K562 (cell line): ENCODE data around the gene ERVW-1. TPM values are rescaled to one million over a fixed set of nuclear protein-coding genes. Genes with fewer than 3 reads are reported as not detected.

ENCODE experiments used
- ATAC-seq: fragments of 200-7000 bp; cut with Tn5 transposase; 3 replicates; pipeline ENCODE4 v1.9.1; 2020; ENCODE audit warnings: moderate library complexity
- BruUV-seq: library from RNA; stranded (reverse); fragments of 400-500 nt; replicated peaks from 2 replicates; lab custom pipeline; 2021; lab: Mats Ljungman, UMichigan
- CTCF ChIA-PET: fragments of 300-600 bp; formaldehyde crosslinking; extraction: SDS; loops from one replicate; lab custom pipeline; 2021; ENCODE audit warnings: low intra/inter-chr PET ratio; lab: Yijun Ruan, JAX
- POLR2A ChIA-PET: fragments of 300-600, 350-650 bp; sonication (Branson Sonifier 250); formaldehyde crosslinking; extraction: SDS; loops from one replicate; lab custom pipeline; 2021; ENCODE audit warnings: antibody characterized with exemption, inconsistent platforms; lab: Yijun Ruan, JAX
- DNase-seq, 4 experiments: peaks; one replicate each; pipeline versions ENCODE4 v3.0.0 to v3.0.0-alpha.2; 2011 to 2018; ENCODE audit warnings: low spot score in 3 of 4, mixed read lengths in 3 of 4; ENCODE audit errors: extremely low read depth in 1 of 4
- FAIRE-seq: peaks from 2 replicates; lab custom pipeline; 2011; peaks lifted over from hg19 to GRCh38; lab: Jason Lieb, UNC
- H2AFZ ChIP-seq: 2 replicates; pipeline ENCODE4 v1.6.0; 2011; ENCODE audit warnings: low read depth, low read length, control low read depth, inconsistent platforms
- H3K27ac ChIP-seq: fragments of 200-600 bp; 3 replicates; pipeline ENCODE4 v1.8.0; 2011; ENCODE audit warnings: low read depth, mild to moderate bottlenecking, control low read depth, inconsistent platforms, low read length, moderate library complexity, mixed read lengths; ENCODE audit errors: extremely low read depth
- H3K27me3 ChIP-seq, 2 experiments: fragments of 300-600 bp in 1 of 2; 2 replicates in 1 of 2; 3 replicates in 1 of 2; pipeline versions ENCODE4 v1.6.0 to v1.8.0; 2011; ENCODE audit warnings: inconsistent platforms in 2 of 2, low read length in 2 of 2, mild to moderate bottlenecking in 1 of 2, mixed read lengths in 1 of 2, moderate library complexity in 1 of 2; ENCODE audit not compliant: control insufficient read depth in 2 of 2, insufficient read depth in 2 of 2
- H3K36me3 ChIP-seq: fragments of 300-600 bp; 3 replicates; pipeline ENCODE4 v1.8.0; 2011; ENCODE audit warnings: mild to moderate bottlenecking, low read length, inconsistent platforms; ENCODE audit not compliant: control insufficient read depth, insufficient read depth
- H3K4me1 ChIP-seq, 2 experiments: fragments of 200-600 bp in 1 of 2; replicated peaks in 1 of 2; 2 replicates in 1 of 2; 3 replicates in 1 of 2; pipeline versions ENCODE4 v1.5.1 to v1.8.0; 2011; ENCODE audit warnings: inconsistent platforms in 2 of 2, low read length in 2 of 2, mild to moderate bottlenecking in 1 of 2, mixed read lengths in 1 of 2, moderate library complexity in 1 of 2; ENCODE audit not compliant: control insufficient read depth in 2 of 2, insufficient read depth in 2 of 2
- H3K4me2 ChIP-seq: 2 replicates; pipeline ENCODE4 v1.6.1; 2011; ENCODE audit warnings: low read length, control low read depth, inconsistent platforms, mixed read lengths; ENCODE audit not compliant: insufficient read depth
- H3K4me3 ChIP-seq: fragments of 200-600 bp; sonication (generic), shearing (Covaris generic); 2 replicates; pipeline ENCODE4 v1.5.1; 2016; ENCODE audit warnings: control low read depth, inconsistent platforms
- H3K79me2 ChIP-seq: fragments of 200-600 bp; 3 replicates; pipeline ENCODE4 v1.8.0; 2011; ENCODE audit warnings: low read length, inconsistent platforms; ENCODE audit not compliant: control insufficient read depth, insufficient read depth
- H3K9ac ChIP-seq, 2 experiments: 2 replicates each; pipeline versions ENCODE4 v1.6.0 to v1.6.1; 2011; ENCODE audit warnings: low read depth in 2 of 2, low read length in 2 of 2, control low read depth in 1 of 2, inconsistent platforms in 1 of 2, mild to moderate bottlenecking in 1 of 2, mixed read lengths in 1 of 2; ENCODE audit not compliant: insufficient read depth in 1 of 2
- H3K9me1 ChIP-seq: one replicate; pipeline ENCODE4 v1.6.0; 2011; ENCODE audit warnings: inconsistent platforms, mild to moderate bottlenecking, low read length, moderate library complexity; ENCODE audit not compliant: control insufficient read depth, insufficient read depth
- H3K9me3 ChIP-seq: replicated peaks from 2 replicates; pipeline ENCODE4 v1.5.1; 2011; ENCODE audit warnings: low read depth, low read length, inconsistent platforms; ENCODE audit not compliant: control insufficient read depth, insufficient read depth
- H4K20me1 ChIP-seq: replicated peaks from 2 replicates; pipeline ENCODE4 v1.6.1; 2011; ENCODE audit warnings: low read length, inconsistent platforms, mixed read lengths; ENCODE audit not compliant: control insufficient read depth, insufficient read depth
- MEIS2 ChIP-seq: fragments of 450-650 bp; IDR thresholded peaks from 2 replicates; pipeline ENCODE4 v1.6.1; 2014; ENCODE audit warnings: mild to moderate bottlenecking; ENCODE audit not compliant: partially characterized antibody
- NFIC ChIP-seq: fragments of 450-650 bp; IDR thresholded peaks from 2 replicates; pipeline ENCODE4 v1.6.1; 2017; ENCODE audit warnings: mild to moderate bottlenecking, inconsistent platforms
- NFIX ChIP-seq: fragments of 250-450 bp; sonication (Bioruptor Pico); IDR thresholded peaks from 2 replicates; pipeline ENCODE4 v1.4.0; 2020; ENCODE audit warnings: low read depth, mild to moderate bottlenecking, moderate library complexity
- PHF21A ChIP-seq: fragments of 450-650 bp; IDR thresholded peaks from 2 replicates; pipeline ENCODE4 v1.6.1; 2017; ENCODE audit warnings: low read depth, borderline replicate concordance
- ZNF785 ChIP-seq: fragments of 250-450 bp; sonication (Bioruptor Pico); IDR thresholded peaks from 2 replicates; pipeline ENCODE4 v1.4.0; 2020; ENCODE audit warnings: mild to moderate bottlenecking
- WGBS: fragments of 100-300 bp; shearing (Covaris generic); methylation state at CpG from one replicate; pipeline ENCODE4 v1.1.6; 2016; ENCODE audit warnings: low coverage, mixed read lengths; ENCODE audit not compliant: insufficient coverage; ENCODE audit errors: missing lambda C conversion rate; 5-methylcytosine and 5-hydroxymethylcytosine counted together
- in situ Hi-C: fragments of 300-500 bp; cut with MboI; formaldehyde crosslinking; loops from 4 replicates; pipeline ENCODE4 v1.15.0; 2018; ENCODE audit warnings: inconsistent platforms, mixed read lengths
- intact Hi-C: fragments of 100-400 bp; cut with micrococcal nuclease; formaldehyde crosslinking; loops from 2 replicates; pipeline ENCODE4 v1.14.2; 2022
- polyA plus RNA-seq, 8 experiments: library from polyadenylated mRNA; depleted of rRNA in 4 of 8; stranded (reverse) in 5 of 8; unstranded in 3 of 8; fragments of >200 nt; fragmentation: Nextera tagmentation in 2 of 8; fragmentation: Illumina TruSeq in 1 of 8; extraction: Ambion mirVana in 2 of 8; extraction: Trizol in 1 of 8; gene quantifications; 2 replicates each; pipeline versions ENCODE4 v1.2.1 to v1.2.3, GENCODE V29; 2011 to 2014; ENCODE audit warnings: inconsistent platforms in 1 of 8, missing spikeins in 1 of 8
- total RNA-seq, 7 experiments: library from RNA; depleted of rRNA in 6 of 7; stranded (reverse); fragments of >200 nt in 6 of 7; fragmentation: Illumina TruSeq in 2 of 7; extraction: Trizol in 2 of 7; gene quantifications; 2 replicates each; pipeline versions ENCODE4 v1.2.1 to v1.2.3, GENCODE V29; 2011 to 2021; ENCODE audit warnings: low replicate concordance in 1 of 7

The ERVW-1 gene
- total and polyA plus RNA-seq, 9 of the 15 experiments (the other 6 are each of a cell fraction or from before 2014, with no cell fraction given) = not detected

- BruUV-seq = no TSS peak
- Histone ChIP-seq H2AFZ (peak overlapping the region; percentile 41), H4K20me1 (no peaks in the 10 kb centered on the region), H3K4me2 (no peak overlapping the region), H3K9me3 (no peaks in the 10 kb centered on the region), H3K4me1 (peaks cover 14 to 20% of the 10 kb centered on the region in 2 experiments), H3K9ac (no peak overlapping the region), H3K27me3 (no peaks in the 10 kb centered on the region), H3K79me2 (no peaks in the 10 kb centered on the region), H3K27ac (no peak overlapping the region), H3K36me3 (no peaks in the 10 kb centered on the region; the same call in 2 of the 3 replicates), H3K9me1 (no peaks in the 10 kb centered on the region), H3K4me3 (no peak overlapping the region)
- 25% methylated on average over 5 of the region's 5 CpGs for WGBS
- FAIRE-seq = no peak
- CTCF ChIA-PET = no interaction called here
- intact Hi-C loops (loop anchor here (5.0 to 10.0 kb wide), 2 partner anchors 290 to 633 kb away; partner anchors contain the start of gene CYP51A1), in situ Hi-C loops (loop anchor here (10.0 kb wide), 1 partner anchor 587 kb away; no protein-coding TSS in a partner anchor)
- TF ChIP-seq ZNF785 (CRISPR knock-in tag) = no peak
- TF ChIP-seq NFIC = peak; percentile 95
- peak; percentile 62 for TF ChIP-seq NFIX (CRISPR knock-in tag)
- TF ChIP-seq PHF21A = no peak
- peak; percentile 22 for TF ChIP-seq MEIS2
- POLR2A ChIA-PET = interaction anchor here (0.9 kb wide), 1 partner anchor 8 kb away, joined by 8 read pairs; no protein-coding TSS in a partner anchor
- DNase-seq = peak in 3 of 4 experiments; percentile 26 to 59 (median 33)
- no peak for ATAC-seq
Observed at GRCh38 chr7:92421676-92422435, 55.9 kb downstream of the ERVW-1 start.

Other genes with a start within 250 kb of the ERVW-1 start
- gene KRIT1, start 232.0 kb downstream of the ERVW-1 start, total RNA-seq (2014; rRNA removed) = 35.1 and 55.9 TPM in 2 replicates
- gene KRIT1, start 232.0 kb downstream of the ERVW-1 start, total RNA-seq (2014; rRNA removed; fragmentation: Illumina TruSeq; extraction: Trizol) = 71.6 and 80.8 TPM in 2 replicates
- 58.3 and 68.1 TPM in 2 replicates for gene KRIT1, start 232.0 kb downstream of the ERVW-1 start, total RNA-seq (2015; rRNA removed; fragmentation: Illumina TruSeq; extraction: Trizol)
- gene KRIT1, start 232.0 kb downstream of the ERVW-1 start, total RNA-seq (2021) = 32.8 and 37.9 TPM in 2 replicates
- gene KRIT1, start 232.0 kb downstream of the ERVW-1 start, polyA plus RNA-seq (2011; rRNA removed) = 65.8 and 81.4 TPM in 2 replicates
- gene KRIT1, start 232.0 kb downstream of the ERVW-1 start, polyA plus RNA-seq (2014; fragmentation: Illumina TruSeq; extraction: Trizol) = 67.4 and 69.1 TPM in 2 replicates
- gene KRIT1, start 232.0 kb downstream of the ERVW-1 start, polyA plus RNA-seq (2014; fragmentation: Nextera tagmentation; extraction: Ambion mirVana) = 10 to 100 TPM; 21.5 to 21.7 TPM
- gene KRIT1, start 232.0 kb downstream of the ERVW-1 start, polyA plus RNA-seq (2014; rRNA removed) = 51.1 and 58.1 TPM in 2 replicates
- 8.7 and 12.9 TPM in 2 replicates for gene ANKIB1, start 232.0 kb downstream of the ERVW-1 start, total RNA-seq (2014; rRNA removed)
- gene ANKIB1, start 232.0 kb downstream of the ERVW-1 start, total RNA-seq (2014; rRNA removed; fragmentation: Illumina TruSeq; extraction: Trizol) = 21.6 and 26.5 TPM in 2 replicates
- 18.8 and 19.0 TPM in 2 replicates for gene ANKIB1, start 232.0 kb downstream of the ERVW-1 start, total RNA-seq (2015; rRNA removed; fragmentation: Illumina TruSeq; extraction: Trizol)
- gene ANKIB1, start 232.0 kb downstream of the ERVW-1 start, total RNA-seq (2021) = 18.9 and 20.0 TPM in 2 replicates
- gene ANKIB1, start 232.0 kb downstream of the ERVW-1 start, polyA plus RNA-seq (2011; rRNA removed) = 19.4 and 25.2 TPM in 2 replicates
- 11.9 and 16.1 TPM in 2 replicates for gene ANKIB1, start 232.0 kb downstream of the ERVW-1 start, polyA plus RNA-seq (2014; fragmentation: Illumina TruSeq; extraction: Trizol)
- gene ANKIB1, start 232.0 kb downstream of the ERVW-1 start, polyA plus RNA-seq (2014; fragmentation: Nextera tagmentation; extraction: Ambion mirVana) = 1 to 10 TPM; 5.9 to 7.4 TPM
- gene ANKIB1, start 232.0 kb downstream of the ERVW-1 start, polyA plus RNA-seq (2014; rRNA removed) = 10.0 and 11.6 TPM in 2 replicates
- gene GATAD1, start 30.5 kb downstream of the ERVW-1 start, total RNA-seq (2014; rRNA removed) = 24.6 and 34.7 TPM in 2 replicates
- 34.3 and 37.4 TPM in 2 replicates for gene GATAD1, start 30.5 kb downstream of the ERVW-1 start, total RNA-seq (2014; rRNA removed; fragmentation: Illumina TruSeq; extraction: Trizol)
- 34.6 and 37.1 TPM in 2 replicates for gene GATAD1, start 30.5 kb downstream of the ERVW-1 start, total RNA-seq (2015; rRNA removed; fragmentation: Illumina TruSeq; extraction: Trizol)
- 25.0 and 27.5 TPM in 2 replicates for gene GATAD1, start 30.5 kb downstream of the ERVW-1 start, total RNA-seq (2021)
- 54.9 and 67.7 TPM in 2 replicates for gene GATAD1, start 30.5 kb downstream of the ERVW-1 start, polyA plus RNA-seq (2011; rRNA removed)
- gene GATAD1, start 30.5 kb downstream of the ERVW-1 start, polyA plus RNA-seq (2014; fragmentation: Illumina TruSeq; extraction: Trizol) = 34.1 and 40.8 TPM in 2 replicates
- gene GATAD1, start 30.5 kb downstream of the ERVW-1 start, polyA plus RNA-seq (2014; fragmentation: Nextera tagmentation; extraction: Ambion mirVana) = 1 to 10 TPM; 9.3 to 9.4 TPM
- 37.2 and 39.2 TPM in 2 replicates for gene GATAD1, start 30.5 kb downstream of the ERVW-1 start, polyA plus RNA-seq (2014; rRNA removed)
- gene PEX1, start 50.6 kb upstream of the ERVW-1 start, total RNA-seq (2014; rRNA removed) = 12.9 and 14.1 TPM in 2 replicates
- gene PEX1, start 50.6 kb upstream of the ERVW-1 start, total RNA-seq (2014; rRNA removed; fragmentation: Illumina TruSeq; extraction: Trizol) = 30.2 TPM in 2 replicates
- 23.6 and 23.7 TPM in 2 replicates for gene PEX1, start 50.6 kb upstream of the ERVW-1 start, total RNA-seq (2015; rRNA removed; fragmentation: Illumina TruSeq; extraction: Trizol)
- 15.6 and 20.0 TPM in 2 replicates for gene PEX1, start 50.6 kb upstream of the ERVW-1 start, total RNA-seq (2021)
- gene PEX1, start 50.6 kb upstream of the ERVW-1 start, polyA plus RNA-seq (2011; rRNA removed) = 23.1 and 32.2 TPM in 2 replicates
- gene PEX1, start 50.6 kb upstream of the ERVW-1 start, polyA plus RNA-seq (2014; fragmentation: Illumina TruSeq; extraction: Trizol) = 21.0 and 26.2 TPM in 2 replicates
- 10 to 100 TPM in 1 of 2 experiments, 1 to 10 TPM in 1; 9.4 to 10.3 TPM for gene PEX1, start 50.6 kb upstream of the ERVW-1 start, polyA plus RNA-seq (2014; fragmentation: Nextera tagmentation; extraction: Ambion mirVana)
- 19.9 and 28.0 TPM in 2 replicates for gene PEX1, start 50.6 kb upstream of the ERVW-1 start, polyA plus RNA-seq (2014; rRNA removed)
- gene RBM48, start 50.8 kb upstream of the ERVW-1 start, total RNA-seq (2014; rRNA removed) = 9.9 and 10.8 TPM in 2 replicates
- gene RBM48, start 50.8 kb upstream of the ERVW-1 start, total RNA-seq (2014; rRNA removed; fragmentation: Illumina TruSeq; extraction: Trizol) = 16.8 and 18.5 TPM in 2 replicates
- gene RBM48, start 50.8 kb upstream of the ERVW-1 start, total RNA-seq (2015; rRNA removed; fragmentation: Illumina TruSeq; extraction: Trizol) = 12.9 and 15.3 TPM in 2 replicates
- 13.1 and 13.8 TPM in 2 replicates for gene RBM48, start 50.8 kb upstream of the ERVW-1 start, total RNA-seq (2021)
- gene RBM48, start 50.8 kb upstream of the ERVW-1 start, polyA plus RNA-seq (2011; rRNA removed) = 8.8 and 10.2 TPM in 2 replicates
- 16.7 and 19.0 TPM in 2 replicates for gene RBM48, start 50.8 kb upstream of the ERVW-1 start, polyA plus RNA-seq (2014; fragmentation: Illumina TruSeq; extraction: Trizol)
- 10 to 100 TPM; 20.9 to 35.1 TPM for gene RBM48, start 50.8 kb upstream of the ERVW-1 start, polyA plus RNA-seq (2014; fragmentation: Nextera tagmentation; extraction: Ambion mirVana)
- gene RBM48, start 50.8 kb upstream of the ERVW-1 start, polyA plus RNA-seq (2014; rRNA removed) = 14.2 and 16.3 TPM in 2 replicates
- 22.4 and 80.3 TPM in 2 replicates for gene FAM133B, start 112.4 kb upstream of the ERVW-1 start, total RNA-seq (2014; rRNA removed)
- 58.4 and 67.4 TPM in 2 replicates for gene FAM133B, start 112.4 kb upstream of the ERVW-1 start, total RNA-seq (2014; rRNA removed; fragmentation: Illumina TruSeq; extraction: Trizol)
- 69.1 and 80.4 TPM in 2 replicates for gene FAM133B, start 112.4 kb upstream of the ERVW-1 start, total RNA-seq (2015; rRNA removed; fragmentation: Illumina TruSeq; extraction: Trizol)
- gene FAM133B, start 112.4 kb upstream of the ERVW-1 start, total RNA-seq (2021) = 29.0 and 30.7 TPM in 2 replicates
- 26.1 and 34.4 TPM in 2 replicates for gene FAM133B, start 112.4 kb upstream of the ERVW-1 start, polyA plus RNA-seq (2011; rRNA removed)
- gene FAM133B, start 112.4 kb upstream of the ERVW-1 start, polyA plus RNA-seq (2014; fragmentation: Illumina TruSeq; extraction: Trizol) = 37.9 and 45.8 TPM in 2 replicates
- gene FAM133B, start 112.4 kb upstream of the ERVW-1 start, polyA plus RNA-seq (2014; fragmentation: Nextera tagmentation; extraction: Ambion mirVana) = 10 to 100 TPM; 38.5 to 39.7 TPM
- 27.5 and 37.0 TPM in 2 replicates for gene FAM133B, start 112.4 kb upstream of the ERVW-1 start, polyA plus RNA-seq (2014; rRNA removed)